Fibroblast of villous mesenchyme (primary cell): ENCODE measurements around the gene KCNMB2. TPM values are rescaled to one million over a fixed set of nuclear protein-coding genes. Genes with fewer than 3 reads are reported as not detected.
"Not testable (repeated sequence)": the region's sequence is repeated elsewhere in the genome, so short reads cannot be mapped to it uniquely, and the experiment has no call there.

ENCODE experiments used
- DNase-seq: peaks from one replicate; pipeline ENCODE4 v3.0.0-alpha.2; 2010; ENCODE audit warnings: low read depth
- H3K4me3 ChIP-seq: 2 replicates; pipeline ENCODE4 v1.5.1; 2011; ENCODE audit warnings: low read depth, mild to moderate bottlenecking, low read length
- total RNA-seq: library from RNA; depleted of rRNA; stranded (reverse); fragments of >200 nt; gene quantifications from 2 replicates; pipeline ENCODE4 v1.2.3, GENCODE V29; 2012
- TF ChIP-seq, protein P1 (sequence below): IDR thresholded peaks from 2 replicates; pipeline ENCODE4 v1.5.1; 2012; ENCODE audit warnings: low read depth, mild to moderate bottlenecking, low read length; ENCODE audit not compliant: insufficient read depth

The KCNMB2 gene
- total RNA-seq, 1 donor = not detected

DNA sequence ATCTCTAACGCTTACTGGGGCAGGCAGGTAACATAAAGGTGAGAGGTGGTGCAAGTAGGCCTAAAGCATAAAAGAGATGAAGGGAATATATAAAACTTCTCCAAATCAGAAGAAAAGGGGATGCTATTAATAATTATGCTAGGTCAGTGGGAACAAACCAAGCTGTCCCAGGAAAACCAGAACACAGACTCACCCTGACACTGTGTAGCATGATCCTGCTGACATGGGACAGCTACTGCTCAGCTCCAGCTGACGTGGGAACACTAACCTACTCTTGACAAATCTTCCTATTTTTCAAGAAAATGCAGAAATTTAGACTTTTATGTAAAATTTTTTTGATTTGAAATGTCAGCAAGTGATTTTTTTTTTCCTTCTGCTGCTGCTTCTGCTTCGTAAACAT lies 203.5 kb downstream of the KCNMB2 start:
- DNase-seq = no peak
- TF ChIP-seq, protein P1, sequence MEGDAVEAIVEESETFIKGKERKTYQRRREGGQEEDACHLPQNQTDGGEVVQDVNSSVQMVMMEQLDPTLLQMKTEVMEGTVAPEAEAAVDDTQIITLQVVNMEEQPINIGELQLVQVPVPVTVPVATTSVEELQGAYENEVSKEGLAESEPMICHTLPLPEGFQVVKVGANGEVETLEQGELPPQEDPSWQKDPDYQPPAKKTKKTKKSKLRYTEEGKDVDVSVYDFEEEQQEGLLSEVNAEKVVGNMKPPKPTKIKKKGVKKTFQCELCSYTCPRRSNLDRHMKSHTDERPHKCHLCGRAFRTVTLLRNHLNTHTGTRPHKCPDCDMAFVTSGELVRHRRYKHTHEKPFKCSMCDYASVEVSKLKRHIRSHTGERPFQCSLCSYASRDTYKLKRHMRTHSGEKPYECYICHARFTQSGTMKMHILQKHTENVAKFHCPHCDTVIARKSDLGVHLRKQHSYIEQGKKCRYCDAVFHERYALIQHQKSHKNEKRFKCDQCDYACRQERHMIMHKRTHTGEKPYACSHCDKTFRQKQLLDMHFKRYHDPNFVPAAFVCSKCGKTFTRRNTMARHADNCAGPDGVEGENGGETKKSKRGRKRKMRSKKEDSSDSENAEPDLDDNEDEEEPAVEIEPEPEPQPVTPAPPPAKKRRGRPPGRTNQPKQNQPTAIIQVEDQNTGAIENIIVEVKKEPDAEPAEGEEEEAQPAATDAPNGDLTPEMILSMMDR = no peak
- H3K4me3 ChIP-seq = no peak overlapping the region

DNA sequence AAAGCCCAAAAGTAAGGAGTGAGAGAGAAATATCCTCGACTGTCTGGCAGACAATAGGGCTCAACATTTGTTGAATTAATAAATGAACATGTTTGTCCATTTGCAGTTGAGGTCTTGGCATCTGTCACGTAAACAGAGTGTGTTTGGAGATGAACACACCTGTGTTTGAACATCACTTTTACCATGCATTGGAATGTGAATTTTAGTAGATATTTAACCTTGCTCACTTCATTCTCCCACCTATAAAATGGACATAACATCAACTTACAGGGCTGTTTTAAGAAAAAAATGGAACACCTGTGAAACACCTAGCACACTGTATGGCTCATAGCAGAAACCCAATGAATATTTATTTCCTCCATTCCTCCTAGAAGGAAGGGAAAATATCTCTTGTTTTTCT lies 204.8 kb downstream of the KCNMB2 start:
- no peak for DNase-seq
- H3K4me3 ChIP-seq = no peak overlapping the region
- TF ChIP-seq, protein P1 = no peak

DNA sequence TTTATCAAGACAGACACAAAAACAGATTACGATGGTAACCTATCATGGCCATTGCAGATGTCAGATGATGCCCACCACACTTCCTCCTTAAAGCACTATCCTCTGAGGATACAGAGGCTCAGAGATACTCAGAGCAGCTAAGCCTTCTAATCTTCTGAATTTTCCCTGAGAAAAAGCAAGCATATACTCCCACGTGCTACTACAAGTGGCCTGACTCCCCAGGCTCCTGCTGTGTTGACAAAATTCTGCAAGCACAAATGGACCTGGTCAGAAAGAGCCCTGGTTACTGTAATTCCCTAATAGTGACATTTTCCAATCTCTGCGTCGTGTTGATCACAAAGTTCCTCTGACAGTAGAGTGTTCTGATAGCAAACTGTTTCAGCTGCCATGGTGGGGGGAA lies 207.1 kb downstream of the KCNMB2 start:
- TF ChIP-seq, protein P1 = no peak
- no peak for DNase-seq
- H3K4me3 ChIP-seq = no peak overlapping the region

DNA sequence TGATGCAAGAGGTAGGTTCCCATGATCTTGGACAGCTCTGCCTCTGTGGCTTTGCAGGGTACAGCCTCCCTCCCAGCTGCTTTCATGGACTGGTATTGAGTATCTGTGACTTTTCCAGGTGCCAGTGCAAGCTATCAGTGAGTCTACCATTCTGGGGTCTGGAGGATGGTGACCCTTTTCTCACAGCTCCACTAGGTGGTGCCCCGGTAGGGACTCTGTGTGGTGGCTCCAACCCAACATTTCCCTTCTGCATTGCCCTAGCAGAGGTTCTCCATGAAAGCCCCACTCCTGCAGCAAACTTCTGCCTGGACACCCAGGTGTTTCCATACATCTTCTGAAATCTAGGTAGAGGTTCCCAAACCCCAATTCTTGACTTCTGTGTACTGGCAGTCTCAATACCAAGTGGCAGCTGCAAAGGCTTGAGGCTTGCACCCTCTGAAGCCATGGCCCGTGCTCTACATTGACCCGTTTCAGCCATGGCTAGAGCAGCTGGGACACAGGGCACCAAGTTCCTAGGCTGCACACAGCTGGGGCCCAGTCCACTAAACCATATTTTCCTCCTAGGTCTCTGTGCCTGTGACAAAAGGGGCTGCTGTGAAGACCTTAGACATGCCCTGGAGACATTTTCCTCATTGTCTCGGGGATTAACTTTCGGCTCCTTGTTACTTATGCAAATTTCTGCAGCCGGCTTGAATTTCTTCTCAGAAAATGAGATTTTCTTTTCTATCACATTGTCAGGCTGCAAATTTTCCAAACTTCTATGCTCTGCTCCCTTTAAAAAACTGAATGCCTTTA lies 209.8 kb downstream of the KCNMB2 start:
- H3K4me3 ChIP-seq, DNase-seq: not testable (repeated sequence)

DNA sequence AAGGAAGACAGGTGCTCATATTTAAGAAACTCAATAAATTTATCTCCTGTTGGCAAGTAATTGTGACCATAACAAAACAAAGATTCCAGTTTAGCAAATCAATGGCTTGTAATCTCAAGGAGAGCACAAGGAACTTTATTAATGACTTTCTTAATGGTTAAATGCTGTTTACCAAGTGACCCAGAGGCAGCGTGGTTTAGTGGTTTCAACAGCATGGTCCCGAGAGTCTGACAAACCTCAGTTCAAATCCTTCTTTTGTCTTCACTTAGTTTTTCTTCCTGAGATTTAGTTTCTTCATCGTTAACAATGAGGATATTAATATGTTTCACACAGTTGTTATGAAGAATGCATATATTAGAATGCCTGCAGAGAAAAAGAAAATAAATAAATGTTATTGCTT lies 212.6 kb downstream of the KCNMB2 start:
- TF ChIP-seq, protein P1 = no peak
- no peak overlapping the region for H3K4me3 ChIP-seq
- no peak for DNase-seq

DNA sequence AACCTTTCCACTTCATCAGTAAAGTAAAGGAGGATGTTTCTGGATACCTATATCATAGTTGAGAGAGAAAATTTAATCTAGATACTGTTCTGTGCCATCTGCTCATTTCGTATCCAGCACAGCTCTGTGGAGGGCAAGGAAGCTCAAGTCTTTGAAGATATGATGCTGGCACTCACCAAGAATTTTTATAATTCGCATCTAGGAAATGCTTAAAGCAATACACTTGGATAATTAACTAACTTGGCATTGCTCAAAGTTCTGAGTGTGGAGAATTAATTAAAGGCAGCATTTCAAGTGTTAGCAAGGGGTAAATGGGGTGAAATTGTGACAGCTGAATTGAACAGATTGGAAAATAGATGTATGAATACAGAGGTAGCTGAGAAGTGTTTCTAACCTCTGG lies 213.2 kb downstream of the KCNMB2 start:
- DNase-seq = no peak
- H3K4me3 ChIP-seq = no peak overlapping the region
- TF ChIP-seq, protein P1 = no peak

DNA sequence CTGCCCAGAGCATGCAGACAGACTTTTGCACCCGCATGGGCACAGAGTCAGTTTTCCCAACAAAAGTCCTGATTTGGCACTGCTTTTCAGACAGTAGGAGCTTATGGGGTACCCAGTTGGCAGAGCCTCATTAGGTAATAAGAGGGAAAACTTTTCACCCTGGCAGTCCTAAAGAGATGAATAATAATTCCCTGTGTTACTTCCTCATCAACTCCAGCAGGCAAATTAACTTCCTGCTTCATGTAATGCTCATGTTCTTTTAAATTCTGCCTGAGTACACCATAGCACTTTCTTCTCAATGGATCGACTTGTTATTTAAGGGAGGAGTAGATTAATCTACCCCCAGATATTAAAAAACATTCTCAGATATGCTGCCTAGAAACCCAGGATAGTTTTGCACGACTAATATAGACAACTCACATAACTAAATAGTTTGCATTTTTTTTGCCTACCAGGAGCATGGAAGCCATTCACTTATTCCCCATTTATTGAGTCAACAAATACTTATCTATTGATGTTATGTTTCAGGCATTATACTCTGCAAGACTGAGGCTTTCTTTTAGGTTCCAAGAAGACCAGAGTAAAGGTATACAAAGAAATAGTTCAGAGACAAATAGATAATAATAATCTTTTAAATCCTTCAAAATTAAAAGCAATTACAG lies 214.5 kb downstream of the KCNMB2 start:
- TF ChIP-seq, protein P1 = no peak
- no peak overlapping the region for H3K4me3 ChIP-seq
- DNase-seq = no peak
